HCT116 (cell line): ENCODE results near the gene ATP6V0A1. TPM values are rescaled to one million over a fixed set of nuclear protein-coding genes. Genes with fewer than 3 reads are reported as not detected.

Experiments
- ATAC-seq: fragments of 200-7000 bp; cut with Tn5 transposase; 2 replicates; pipeline ENCODE4 v1.9.1; 2020; ENCODE audit warnings: mild to moderate bottlenecking, moderate library complexity
- BruUV-seq: library from RNA; stranded (reverse); fragments of 400-500 nt; replicated peaks from 2 replicates; lab custom pipeline; 2021; lab: Mats Ljungman, UMichigan
- CTCF ChIA-PET: fragments of 300-600 bp; sonication (Branson Sonifier 250); formaldehyde crosslinking; loops from one replicate; lab custom pipeline; 2021; ENCODE audit warnings: antibody characterized with exemption; lab: Charles Lee
- POLR2A ChIA-PET: fragments of 300-600, 350-600 bp; sonication (Branson Sonifier 250); formaldehyde crosslinking; loops from one replicate; lab custom pipeline; 2021; ENCODE audit warnings: antibody characterized with exemption; lab: Charles Lee
- RAD21 ChIA-PET, 2 experiments: fragments of 300-600 bp; sonication (Branson Sonifier 250); formaldehyde crosslinking; loops; one replicate each; lab custom pipeline; 2023; ENCODE audit warnings: low total read pairs in 2 of 2; ENCODE audit not compliant: uncharacterized antibody in 2 of 2, unreplicated experiment in 2 of 2, low non-redundant PET in 1 of 2; lab: Charles Lee
- DNase-seq: peaks from one replicate; pipeline ENCODE4 v3.0.0-alpha.2; 2010; ENCODE audit warnings: low read depth, low spot score
- H2AFZ ChIP-seq: fragments of 200-600 bp; shearing (Covaris generic), sonication (generic); 2 replicates; pipeline ENCODE4 v1.6.1; 2017; ENCODE audit warnings: low read depth, mixed run types, mixed read lengths, antibody characterized with exemption, low read length; ENCODE audit not compliant: poor library complexity, severe bottlenecking
- H3K27ac ChIP-seq: 2 replicates; pipeline ENCODE4 v1.5.1; 2012; ENCODE audit warnings: low read depth, low read length
- H3K27me3 ChIP-seq: fragments of 200-600 bp; sonication (generic); 2 replicates; pipeline ENCODE4 v1.6.1; 2016; ENCODE audit warnings: mixed run types, low read length, mixed read lengths; ENCODE audit not compliant: insufficient read depth
- H3K36me3 ChIP-seq, 2 experiments: fragments of 200-500 bp in 1 of 2; fragments of 200-600 bp in 1 of 2; sonication (Bioruptor generic) in 1 of 2; sonication (generic) in 1 of 2; 2 replicates each; pipeline versions ENCODE4 v1.5.1 to v1.6.1; 2014 to 2016; ENCODE audit warnings: low read length in 2 of 2, inconsistent platforms in 1 of 2, mixed read lengths in 1 of 2, mixed run types in 1 of 2; ENCODE audit not compliant: insufficient read depth in 2 of 2, control insufficient read depth in 1 of 2
- H3K4me1 ChIP-seq, 2 experiments: fragments of 200-600 bp in 1 of 2; sonication (generic) in 1 of 2; 2 replicates each; pipeline versions ENCODE4 v1.5.1 to v1.6.1; 2012 to 2017; ENCODE audit warnings: low read length in 2 of 2, inconsistent platforms in 1 of 2, mild to moderate bottlenecking in 1 of 2, mixed read lengths in 1 of 2, mixed run types in 1 of 2, moderate library complexity in 1 of 2; ENCODE audit not compliant: insufficient read depth in 2 of 2, control insufficient read depth in 1 of 2
- H3K4me2 ChIP-seq: fragments of 200-600 bp; sonication (generic); 2 replicates; pipeline ENCODE4 v1.6.1; 2017; ENCODE audit warnings: mixed run types, low read length, mixed read lengths
- H3K4me3 ChIP-seq, 2 experiments: fragments of 200-600 bp in 1 of 2; sonication (generic) in 1 of 2; replicated peaks in 1 of 2; 2 replicates each; pipeline ENCODE4 v1.5.1; 2011 to 2016; ENCODE audit warnings: low read length in 2 of 2, control low read depth in 1 of 2, low read depth in 1 of 2, mild to moderate bottlenecking in 1 of 2, mixed read lengths in 1 of 2, mixed run types in 1 of 2
- H3K79me2 ChIP-seq: fragments of 200-600 bp; sonication (generic); 2 replicates; pipeline ENCODE4 v1.6.1; 2017; ENCODE audit warnings: mild to moderate bottlenecking, mixed run types, low read length, moderate library complexity, mixed read lengths; ENCODE audit not compliant: insufficient read depth
- H3K9ac ChIP-seq: fragments of 200-600 bp; sonication (generic); 2 replicates; pipeline ENCODE4 v1.6.1; 2016; ENCODE audit warnings: low read length, mixed read lengths
- H3K9me2 ChIP-seq: fragments of 200-600 bp; sonication (generic), shearing (Covaris generic); 2 replicates; pipeline ENCODE4 v1.6.1; 2017; ENCODE audit warnings: mixed run types, mild to moderate bottlenecking, moderate library complexity; ENCODE audit not compliant: insufficient read depth
- H3K9me3 ChIP-seq, 2 experiments: fragments of 200-500 bp in 1 of 2; fragments of 200-600 bp in 1 of 2; sonication (Bioruptor generic) in 1 of 2; sonication (generic) in 1 of 2; 2 replicates each; pipeline ENCODE4 v1.6.1; 2014 to 2017; ENCODE audit warnings: low read length in 2 of 2, mixed read lengths in 2 of 2, inconsistent platforms in 1 of 2, low read depth in 1 of 2, mild to moderate bottlenecking in 1 of 2, mixed run types in 1 of 2, moderate library complexity in 1 of 2; ENCODE audit not compliant: control insufficient read depth in 1 of 2, insufficient read depth in 1 of 2
- H4K20me1 ChIP-seq: fragments of 200-600 bp; sonication (generic), shearing (Covaris generic); 2 replicates; pipeline ENCODE4 v1.6.1; 2017; ENCODE audit warnings: mixed run types, mild to moderate bottlenecking, moderate library complexity; ENCODE audit not compliant: insufficient read depth
- CBX3 ChIP-seq: IDR thresholded peaks from 2 replicates; pipeline ENCODE4 v1.6.1; 2012; ENCODE audit warnings: low read depth
- EGR1 ChIP-seq: IDR thresholded peaks from 2 replicates; pipeline ENCODE4 v1.6.1; 2012; ENCODE audit warnings: low read depth
- FOSL1 ChIP-seq: IDR thresholded peaks from 2 replicates; pipeline ENCODE4 v1.6.1; 2012; ENCODE audit warnings: low read depth
- JUND ChIP-seq: IDR thresholded peaks from 2 replicates; pipeline ENCODE4 v1.6.1; 2012
- TCF7L2 ChIP-seq: IDR thresholded peaks from 2 replicates; pipeline ENCODE4 v1.7.0; 2011; ENCODE audit warnings: borderline replicate concordance, inconsistent platforms; ENCODE audit not compliant: insufficient read depth, insufficient read length; ENCODE audit errors: extremely low read depth
- YY1 ChIP-seq: IDR thresholded peaks from 2 replicates; pipeline ENCODE4 v1.6.1; 2011; ENCODE audit warnings: low read length, low read depth, moderate library complexity, mild to moderate bottlenecking; ENCODE audit not compliant: insufficient replicate concordance; ENCODE audit errors: extremely low read depth
- ZFX ChIP-seq: fragments of 450-650 bp; IDR thresholded peaks from 2 replicates; pipeline ENCODE4 v1.6.1; 2017
- intact Hi-C: fragments of 100-400 bp; cut with micrococcal nuclease; formaldehyde crosslinking; loops from 2 replicates; pipeline ENCODE4 v1.10.0; 2022
- total RNA-seq: library from RNA; stranded (reverse); gene quantifications from one replicate; pipeline ENCODE4 v1.2.1, GENCODE V29; 2021; ENCODE audit not compliant: unreplicated experiment
- TF ChIP-seq, protein P1 (sequence below): IDR thresholded peaks from 2 replicates; pipeline ENCODE4 v1.6.1; 2012

Gene ATP6V0A1
- total RNA-seq, 1 experiment from 2014 or later: 65.2 TPM

- peak overlapping the region; percentile 90 to 94 for H3K4me3 ChIP-seq
- DNase-seq (no peak), ATAC-seq (peak; percentile 40)
- H3K4me1 ChIP-seq: peaks cover 27 to 51% of the 10 kb centered on the region in 2 experiments
- no peaks in the 10 kb centered on the region for H3K27me3 ChIP-seq
- POLR2A ChIA-PET: interaction anchor here (1.4 to 5.6 kb wide), 6 partner anchors 11 to 98 kb away, joined by 4 to 88 read pairs (median 14); partner anchors contain the start of gene STAT3
- intact Hi-C loops: loop anchor here (2.0 kb wide), 1 partner anchor 13 kb away; no protein-coding TSS in a partner anchor
- H3K9ac ChIP-seq: peak overlapping the region; percentile 89
- peaks cover 0 to 3% of the 10 kb centered on the region in 2 experiments; a peak in 1 of 4 replicates for H3K36me3 ChIP-seq
- no peak overlapping the region for H2AFZ ChIP-seq
- RAD21 ChIA-PET: no interaction called here
- no TSS peak for BruUV-seq
- H4K20me1 ChIP-seq: peaks cover 7% of the 10 kb centered on the region; the same call in 1 of the 2 replicates
- H3K4me2 ChIP-seq: peak overlapping the region; percentile 97
- peak; percentile 33 for TF ChIP-seq ZFX
- TF ChIP-seq, protein P1, sequence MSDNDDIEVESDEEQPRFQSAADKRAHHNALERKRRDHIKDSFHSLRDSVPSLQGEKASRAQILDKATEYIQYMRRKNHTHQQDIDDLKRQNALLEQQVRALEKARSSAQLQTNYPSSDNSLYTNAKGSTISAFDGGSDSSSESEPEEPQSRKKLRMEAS: no peak
- peak; percentile 95 for TF ChIP-seq EGR1
- peak; percentile 20; the same call in 1 of the 2 replicates for TF ChIP-seq JUND
- 0 out of 2 replicates have a peak, but pooled peaks have one; percentile 28 for TF ChIP-seq FOSL1
- TF ChIP-seq CBX3: no peak
- H3K9me3 ChIP-seq: no peaks in the 10 kb centered on the region
- CTCF ChIA-PET: interaction anchor here (1.0 to 1.7 kb wide), 3 partner anchors 17 to 105 kb away, joined by 3 to 7 read pairs (median 3); no protein-coding TSS in a partner anchor
- H3K27ac ChIP-seq: peak overlapping the region; percentile 99
- H3K79me2 ChIP-seq: peaks cover 62% of the 10 kb centered on the region
- no peaks in the 10 kb centered on the region for H3K9me2 ChIP-seq
Measured at GRCh38 chr17:42421507-42422338, 37.0 kb upstream of the ATP6V0A1 start.

DNA sequence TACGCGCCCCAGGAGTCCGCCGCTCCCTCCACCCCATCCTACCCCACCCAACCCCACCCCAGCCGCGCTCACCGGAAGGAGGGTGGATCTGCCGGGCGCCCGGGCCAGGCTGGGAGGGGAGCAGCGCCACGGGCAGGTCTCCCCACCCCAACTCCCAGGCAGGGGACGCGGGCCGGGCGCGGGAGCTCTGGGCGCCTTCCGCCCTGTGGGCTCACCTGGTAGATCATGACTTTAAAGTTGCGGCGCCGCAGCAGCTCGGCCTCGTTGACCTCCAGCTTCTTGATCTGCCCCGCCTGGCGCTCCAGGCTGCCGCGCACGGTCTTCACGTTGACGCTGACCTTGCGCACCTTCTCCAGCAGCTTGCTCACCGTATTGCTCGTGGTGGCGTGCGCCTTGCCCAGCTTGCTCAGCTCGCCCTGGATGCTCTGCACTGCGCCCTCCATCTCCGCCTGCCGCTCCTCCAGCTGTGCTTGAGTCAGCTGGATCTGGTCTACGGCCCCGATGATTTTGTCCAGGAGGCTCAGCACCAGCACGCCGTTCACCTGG is 36.2 kb upstream of the ATP6V0A1 start:
- intact Hi-C loops: loop anchor here (2.0 kb wide), 1 partner anchor 14 kb away; no protein-coding TSS in a partner anchor
- BruUV-seq: TSS peak; percentile 82
- Histone ChIP-seq H2AFZ (no peak overlapping the region), H3K27ac (peak overlapping the region; percentile 99), H3K36me3 (peaks cover 0 to 3% of the 10 kb centered on the region in 2 experiments; a peak in 1 of 4 replicates), H3K4me3 (peak overlapping the region; percentile 90 to 94), H3K9ac (peak overlapping the region; percentile 89), H3K9me3 (no peaks in the 10 kb centered on the region), H3K4me1 (peaks cover 27 to 57% of the 10 kb centered on the region in 2 experiments), H3K79me2 (peaks cover 55% of the 10 kb centered on the region), H3K9me2 (no peaks in the 10 kb centered on the region), H3K27me3 (no peaks in the 10 kb centered on the region), H3K4me2 (peak overlapping the region; percentile 97), H4K20me1 (peaks cover 7% of the 10 kb centered on the region; the same call in 1 of the 2 replicates)
- ATAC-seq: peak; percentile 57
- POLR2A ChIA-PET: interaction anchor here (1.0 to 5.6 kb wide), 11 partner anchors 8 to 425 kb away, joined by 3 to 88 read pairs (median 6); partner anchors contain the start of genes NAGLU and STAT3
- RAD21 ChIA-PET: interaction anchor here (1.4 to 1.6 kb wide), 2 partner anchors 13 to 105 kb away, joined by 5 to 7 read pairs; no protein-coding TSS in a partner anchor
- CTCF ChIA-PET: interaction anchor here (0.6 to 1.6 kb wide), 8 partner anchors 9 to 95 kb away, joined by 3 to 9 read pairs (median 4); no protein-coding TSS in a partner anchor
- no peak for DNase-seq
- TF ChIP-seq TCF7L2: peak; percentile 80
- no peak for TF ChIP-seq YY1
